Gastroesophageal sphincter (tissue), 4 donors: ENCODE results near the gene FAM117A. TPM values are rescaled to one million over a fixed set of nuclear protein-coding genes. Genes with fewer than 3 reads are reported as not detected.
A peak's percentile ranks its signal among the peaks of the same experiment; 100 is the strongest.

Experiments used
- ATAC-seq: fragments of 150-250 bp; one replicate; pipeline ENCODE4 v1.9.1; 2016; ENCODE audit warnings: mild to moderate bottlenecking, moderate library complexity
- H3K27ac ChIP-seq, 4 donors: fragments of 200-600 bp; sonication (generic) in 3 of 4; 1 replicate in 3 of 4; 2 replicates in 1 of 4; pipeline ENCODE4 v1.5.1; 2016 to 2019
- H3K27me3 ChIP-seq: fragments of 200-600 bp; sonication (generic); one replicate; pipeline ENCODE4 v1.5.1; 2019
- H3K36me3 ChIP-seq, 2 donors: fragments of 200-600 bp; sonication (generic); one replicate each; pipeline ENCODE4 v1.5.1; 2019; ENCODE audit warnings: control low read depth in 1 of 2
- H3K4me1 ChIP-seq, 3 donors: fragments of 200-600 bp; sonication (generic); 1 replicate in 2 of 3; 2 replicates in 1 of 3; pipeline ENCODE4 v1.5.1; 2016 to 2019; ENCODE audit warnings: control low read depth in 2 of 3
- H3K4me3 ChIP-seq, 2 donors: fragments of 200-600 bp; sonication (generic); one replicate each; pipeline ENCODE4 v1.5.1; 2019; ENCODE audit warnings: mild to moderate bottlenecking in 1 of 2, moderate library complexity in 1 of 2
- H3K9me3 ChIP-seq, 3 donors: fragments of 200-600 bp; sonication (generic); one replicate each; pipeline ENCODE4 v1.5.1; 2017 to 2019; ENCODE audit warnings: control low read depth in 2 of 3
- CTCF ChIP-seq, 4 experiments: fragments of 200-600 bp in 2 of 4; fragments of 450-650 bp in 2 of 4; sonication (generic) in 1 of 4; IDR thresholded peaks; one replicate each; pipeline ENCODE4 v1.5.1; 2017 to 2019; ENCODE audit warnings: antibody characterized with exemption in 4 of 4, mild to moderate bottlenecking in 2 of 4, moderate library complexity in 2 of 4
- EP300 ChIP-seq: sonication (generic); formaldehyde crosslinking; IDR thresholded peaks from one replicate; pipeline ENCODE4 v1.6.1; 2017; ENCODE audit warnings: antibody characterized with exemption, mild to moderate bottlenecking
- POLR2A ChIP-seq, 2 donors: fragments of 450-650 bp; IDR thresholded peaks; one replicate each; pipeline ENCODE4 v1.6.1; 2017; ENCODE audit warnings: antibody characterized with exemption in 2 of 2, mild to moderate bottlenecking in 2 of 2, moderate library complexity in 1 of 2
- POLR2AphosphoS5 ChIP-seq: sonication (generic); formaldehyde crosslinking; IDR thresholded peaks from one replicate; pipeline ENCODE4 v1.6.1; 2017; ENCODE audit warnings: antibody characterized with exemption
- WGBS, 2 donors: methylation state at CpG; one replicate each; pipeline ENCODE4 v1.1.5; 2018; ENCODE audit warnings: low coverage in 1 of 2; 5-methylcytosine and 5-hydroxymethylcytosine counted together
- total RNA-seq, 4 donors: library from RNA; depleted of rRNA; stranded (reverse); fragments of >200 nt; gene quantifications; one replicate each; pipeline ENCODE4 v1.1.0, GENCODE V29; 2016

The FAM117A gene
- total RNA-seq, 4 donors from 2014 or later: 12.4 to 39.5 (median 19.8) TPM

DNA sequence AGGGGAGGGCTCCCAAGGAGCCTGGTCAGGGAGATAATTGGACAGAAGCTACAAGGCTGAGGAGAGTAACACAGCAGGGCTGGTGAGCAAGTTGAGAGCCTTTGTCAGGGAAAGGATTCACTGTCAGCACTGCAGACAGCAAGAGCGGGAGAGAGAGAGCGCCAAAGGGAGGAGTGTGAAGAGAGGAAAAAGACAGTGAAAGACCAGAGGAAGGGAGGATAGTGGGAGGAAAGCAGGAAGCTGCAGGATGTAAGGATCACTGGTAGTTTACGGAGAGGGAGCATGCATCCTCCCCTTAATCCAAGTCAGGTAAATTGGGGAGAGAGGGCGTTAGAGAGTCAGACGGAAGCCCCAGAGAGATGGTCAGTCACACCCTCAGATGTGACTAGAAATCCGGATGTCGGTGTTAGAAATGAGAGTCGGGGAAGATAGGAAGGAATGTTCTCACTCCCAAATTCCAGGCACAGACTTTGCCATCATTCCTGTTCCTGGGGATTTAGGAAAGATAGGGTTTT, 72.2 kb downstream of the FAM117A start:
- peak; percentile 5 for ATAC-seq
- no peak overlapping the region for H3K4me3 ChIP-seq
- no peaks in the 10 kb centered on the region for H3K9me3 ChIP-seq
- H3K4me1 ChIP-seq: peaks cover 5 to 64% (median 7%) of the 10 kb centered on the region in 3 donors
- peak overlapping the region; percentile 83 to 94 (median 90) for H3K27ac ChIP-seq
- 27 to 42% methylated on average over 7 to 8 of the region's 8 CpGs for WGBS, 2 donors
- TF ChIP-seq POLR2A (IDR thresholded peaks at IDR 0.05) (no peak), POLR2AphosphoS5 (peak; percentile 17)
- no peaks in the 10 kb centered on the region for H3K36me3 ChIP-seq
- H3K27me3 ChIP-seq: no peaks in the 10 kb centered on the region

DNA sequence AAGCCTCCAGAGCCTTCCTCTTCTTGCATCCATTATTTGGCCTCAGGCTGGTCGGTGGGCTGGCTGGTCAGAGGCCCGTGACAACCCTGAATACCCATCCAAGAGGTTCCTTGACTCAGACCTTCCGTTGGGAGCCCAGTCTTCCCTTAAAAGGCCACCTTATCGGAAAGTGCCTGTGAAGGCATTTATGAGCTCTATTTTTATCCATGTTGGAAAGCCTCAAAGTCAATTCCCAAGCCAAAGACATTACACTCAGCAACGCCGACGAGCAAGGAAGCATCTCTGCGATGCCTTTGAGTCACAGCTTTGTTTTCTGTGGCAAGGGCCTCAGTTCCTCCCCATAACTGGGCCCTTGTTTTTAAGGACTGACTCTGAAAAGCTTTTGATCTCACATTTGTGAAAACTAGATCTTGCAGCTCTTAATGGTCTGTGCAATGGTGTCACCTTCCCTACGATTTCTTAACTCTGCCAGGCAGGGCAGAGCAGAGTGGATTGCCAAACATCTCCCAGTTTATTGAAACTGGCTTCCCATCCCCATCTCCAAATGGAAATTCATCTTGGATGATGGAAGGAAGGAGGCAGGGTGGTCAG, 72.8 kb downstream of the FAM117A start:
- H3K27ac ChIP-seq: peak overlapping the region; percentile 83 to 94 (median 90)
- peak; percentile 83 for ATAC-seq
- H3K27me3 ChIP-seq: no peaks in the 10 kb centered on the region
- peaks cover 5 to 64% (median 7%) of the 10 kb centered on the region in 3 donors for H3K4me1 ChIP-seq
- H3K4me3 ChIP-seq: no peak overlapping the region
- no peaks in the 10 kb centered on the region for H3K36me3 ChIP-seq
- peak; percentile 96 for TF ChIP-seq POLR2AphosphoS5
- TF ChIP-seq POLR2A (IDR thresholded peaks at IDR 0.05): peak; percentile 46
- TF ChIP-seq EP300: no peak
- H3K9me3 ChIP-seq: no peaks in the 10 kb centered on the region
- 15 to 23% methylated on average over 5 to 7 of the region's 9 CpGs for WGBS, 2 donors

GRCh38 chr17:49690256-49690655, 73.7 kb downstream of the FAM117A start:
- 48 to 56% methylated on average over 2 of the region's 2 CpGs for WGBS, 2 donors
- peaks cover 4 to 60% (median 5%) of the 10 kb centered on the region in 3 donors for H3K4me1 ChIP-seq
- H3K4me3 ChIP-seq: no peak overlapping the region
- no peaks in the 10 kb centered on the region for H3K36me3 ChIP-seq
- no peaks in the 10 kb centered on the region for H3K27me3 ChIP-seq
- TF ChIP-seq EP300 (no peak), POLR2A (IDR thresholded peaks at IDR 0.05) (no peak), POLR2AphosphoS5 (no peak), CTCF (IDR thresholded peaks at IDR 0.05) (no peak)
- no peaks in the 10 kb centered on the region for H3K9me3 ChIP-seq
- ATAC-seq: no peak
- H3K27ac ChIP-seq: peak overlapping the region; percentile 83 to 94 (median 90)

DNA sequence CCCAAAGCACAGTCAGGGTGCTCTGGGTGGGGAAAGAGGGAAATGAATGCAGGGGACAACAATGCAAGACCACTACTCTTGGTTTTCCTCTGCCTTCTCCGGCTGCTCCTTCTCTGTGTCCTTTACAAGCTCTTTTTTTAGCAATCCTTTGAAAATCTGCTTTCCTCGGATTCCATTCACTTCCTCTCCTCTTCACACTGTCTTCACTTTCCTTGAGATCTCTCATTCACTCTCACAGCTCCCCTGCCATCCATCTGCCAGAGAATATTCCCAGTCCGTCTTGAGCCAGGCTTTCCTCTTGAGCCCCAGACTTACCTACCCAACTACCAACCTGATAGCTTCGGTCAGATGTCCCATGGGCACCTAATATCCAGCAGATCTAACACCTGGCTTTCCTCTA, 75.1 kb downstream of the FAM117A start:
- no peak for ATAC-seq
- Histone ChIP-seq H3K36me3 (no peaks in the 10 kb centered on the region), H3K27me3 (no peaks in the 10 kb centered on the region), H3K4me1 (peaks cover 0 to 52% (median 5%) of the 10 kb centered on the region in 3 donors), H3K4me3 (no peak overlapping the region), H3K9me3 (no peaks in the 10 kb centered on the region), H3K27ac (peak overlapping the region; percentile 35 to 94 (median 84))
- TF ChIP-seq EP300 (no peak), POLR2A (IDR thresholded peaks at IDR 0.05) (no peak), CTCF (IDR thresholded peaks at IDR 0.05) (no peak), POLR2AphosphoS5 (no peak)
- 80 to 82% methylated on average over 4 of the region's 4 CpGs for WGBS, 2 donors

DNA sequence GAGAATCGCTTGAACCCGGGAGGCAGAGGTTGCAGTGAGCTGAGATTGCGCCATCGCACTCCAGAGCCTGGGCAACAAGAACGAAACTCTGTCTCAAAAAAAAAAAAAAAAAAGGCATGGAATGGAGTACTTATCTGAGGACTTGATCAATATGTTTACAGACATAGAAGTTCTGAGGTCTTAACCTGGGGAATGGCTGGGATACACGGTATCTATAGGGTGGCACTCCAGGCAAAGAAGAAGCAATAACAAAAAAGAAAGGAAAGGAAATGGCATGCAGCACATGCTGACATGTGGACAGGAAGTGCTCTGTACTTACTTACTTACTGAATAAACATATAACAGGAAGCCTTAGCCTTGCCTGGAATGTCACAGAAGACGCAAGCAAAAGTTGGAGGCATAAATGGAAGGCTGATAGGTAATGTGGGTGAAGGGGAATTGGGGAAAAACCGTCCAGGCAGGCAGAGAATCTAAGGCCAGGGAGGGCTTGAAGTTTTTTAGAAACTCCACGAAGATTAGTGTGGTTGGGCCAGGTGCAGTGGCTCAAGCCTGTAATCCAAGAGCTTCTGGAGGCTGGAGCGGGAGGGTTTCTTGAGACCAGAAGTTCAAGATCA, 75.9 kb downstream of the FAM117A start:
- Histone ChIP-seq H3K27me3 (no peaks in the 10 kb centered on the region), H3K4me3 (no peak overlapping the region), H3K36me3 (no peaks in the 10 kb centered on the region), H3K4me1 (peaks cover 0 to 52% (median 5%) of the 10 kb centered on the region in 3 donors), H3K9me3 (no peaks in the 10 kb centered on the region), H3K27ac (peak overlapping the region in 3 of 4 donors; percentile 83 to 94 (median 86))
- WGBS, 2 donors: 59 to 67% methylated on average over 3 to 9 of the region's 10 CpGs
- ATAC-seq: no peak
- TF ChIP-seq POLR2A (IDR thresholded peaks at IDR 0.05) (no peak), CTCF (IDR thresholded peaks at IDR 0.05) (no peak), EP300 (no peak), POLR2AphosphoS5 (peak; percentile 74)
